Astrocyte (in vitro differentiated cells and primary cell): ENCODE data around the gene CFAP58.

Experiments used
- CTCF ChIP-seq: IDR thresholded peaks from 2 replicates; pipeline ENCODE4 v1.5.1; 2011; ENCODE audit warnings: low read depth, mild to moderate bottlenecking, inconsistent platforms, low read length, moderate library complexity; ENCODE audit not compliant: insufficient read depth
- EZH2 ChIP-seq: IDR thresholded peaks from 2 replicates; pipeline ENCODE4 v1.6.1; 2012; ENCODE audit warnings: mild to moderate bottlenecking, low read length, inconsistent platforms; ENCODE audit not compliant: insufficient read depth

- TF ChIP-seq CTCF (no peak), EZH2 (no peak)
These were observed 91.7 kb downstream of the CFAP58 start for GRCh38 chr10:104445359-104445758.
